Left forelimb (tissue), 1 donor: Measurements from ENCODE around the gene SURF4.
A peak's percentile ranks its signal among the peaks of the same experiment; 100 is the strongest.

Experiments used
- DNase-seq: peaks from one replicate; pipeline ENCODE4 v3.0.0-alpha.2; 2018; ENCODE audit warnings: low spot score

SURF4 gene

DNA sequence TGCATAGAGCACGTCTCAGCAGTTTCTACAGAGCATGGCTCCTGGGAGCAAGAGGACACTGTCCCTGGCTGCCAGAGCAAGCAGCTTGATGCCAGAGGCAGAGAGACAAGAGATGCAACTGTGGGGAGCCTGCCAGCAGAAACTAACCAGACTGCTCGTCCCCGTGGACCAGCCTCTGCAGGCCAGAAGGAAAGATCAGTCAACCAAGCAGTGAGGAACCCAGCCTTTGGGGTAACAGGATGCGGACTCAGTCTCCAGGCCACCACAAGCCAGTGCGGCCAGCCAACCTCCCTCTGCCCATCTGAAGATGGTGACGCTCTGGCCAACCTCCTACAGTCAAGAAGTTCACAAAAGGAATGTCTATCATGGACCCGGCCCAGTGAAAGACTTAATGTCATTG, 3.7 kb downstream of the SURF4 start:
- DNase-seq = no peak

- no peak for DNase-seq
Measured at GRCh38 chr9:133371261-133371711, 4.6 kb downstream of the SURF4 start.

- no peak for DNase-seq
Measured at GRCh38 chr9:133370685-133371084, 5.2 kb downstream of the SURF4 start.

DNA sequence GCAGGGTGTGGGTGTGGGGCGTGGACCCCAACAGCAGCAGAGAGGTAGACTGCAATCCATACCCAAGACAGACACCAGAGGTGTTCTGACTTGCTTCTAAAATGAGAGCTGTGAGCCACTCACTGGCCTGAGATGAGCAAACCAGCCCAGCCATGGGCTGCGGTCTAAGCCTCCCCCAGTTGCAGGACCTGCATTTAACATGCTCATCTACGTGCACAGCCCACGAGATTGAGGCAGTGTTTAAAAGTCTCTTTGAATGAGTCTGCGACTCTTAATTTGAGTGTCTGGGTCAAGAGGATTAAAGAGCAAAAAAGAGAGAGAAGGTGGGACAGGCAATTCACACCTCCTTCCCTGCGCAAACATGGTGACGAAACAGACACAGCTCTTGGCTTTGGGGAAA, 5.9 kb downstream of the SURF4 start:
- DNase-seq = no peak

DNA sequence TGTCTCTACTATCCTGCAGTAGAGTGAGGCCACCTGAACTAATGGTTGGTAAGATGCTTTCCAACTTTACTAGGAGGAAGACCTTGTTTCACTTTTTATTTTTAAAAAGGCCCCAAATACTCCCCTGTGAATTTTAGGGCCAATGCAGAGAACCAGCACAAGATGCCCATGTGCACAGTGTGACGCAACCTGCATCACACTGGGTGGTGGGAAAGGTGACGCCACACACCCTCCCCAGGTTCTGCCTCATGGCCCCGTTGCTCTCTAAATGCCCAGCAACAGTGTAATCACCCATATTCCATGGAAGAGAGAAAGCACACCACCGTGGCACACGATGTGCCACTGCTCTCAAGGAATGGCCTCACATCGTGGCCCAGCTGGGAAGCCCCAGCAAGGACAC, 6.4 kb downstream of the SURF4 start:
- no peak for DNase-seq

DNA sequence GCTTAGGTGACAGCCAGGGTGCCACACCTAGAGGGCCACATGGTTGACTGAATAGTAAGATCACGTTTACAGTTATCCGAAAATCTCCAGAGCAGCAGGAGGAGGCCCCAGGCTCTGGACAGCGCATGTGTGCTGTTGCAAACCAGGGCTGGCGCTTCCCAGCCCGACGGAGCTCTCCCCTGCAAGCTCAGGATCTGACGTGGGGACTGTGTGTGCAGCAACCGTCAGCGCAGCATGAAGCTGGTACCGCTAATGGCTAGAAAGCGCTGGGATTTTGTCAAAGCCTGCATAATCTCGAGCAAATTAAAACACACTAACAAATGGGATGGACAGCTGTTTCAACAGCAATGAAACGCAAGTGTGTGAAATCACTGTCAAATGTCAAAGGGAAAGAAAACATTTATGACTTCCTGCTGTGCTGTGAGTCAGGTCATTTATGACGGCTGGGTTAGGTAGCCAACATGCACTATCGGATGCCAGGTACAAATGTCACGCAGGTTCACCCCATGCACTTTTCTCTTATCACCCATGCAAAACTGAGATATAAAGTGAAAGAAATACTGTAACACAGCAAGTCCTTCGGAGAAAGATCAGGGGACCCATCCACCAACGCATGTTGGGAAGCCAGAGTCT, 7.5 kb downstream of the SURF4 start:
- DNase-seq = no peak

DNA sequence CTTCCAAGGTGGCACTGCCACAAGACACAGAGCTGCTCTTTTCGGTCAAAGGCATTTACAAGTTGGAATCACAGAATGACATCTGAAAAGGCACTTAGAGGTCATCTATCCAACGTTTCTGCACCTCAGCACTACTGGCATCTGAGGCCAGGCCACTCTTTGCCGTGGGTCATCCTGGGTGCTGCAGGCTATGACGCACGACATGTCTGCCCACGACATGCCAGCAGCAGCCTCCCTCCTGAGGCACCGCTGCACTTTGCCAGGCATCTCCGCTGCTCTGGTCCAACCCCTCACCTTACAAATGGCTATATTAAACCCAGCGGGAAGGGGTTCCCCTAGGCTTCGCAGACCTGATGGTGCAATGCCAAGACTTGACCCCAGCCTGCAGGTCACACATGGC, 8.1 kb downstream of the SURF4 start:
- no peak for DNase-seq

- DNase-seq = no peak
Measured at GRCh38 chr9:133367221-133367620, 8.6 kb downstream of the SURF4 start.

DNA sequence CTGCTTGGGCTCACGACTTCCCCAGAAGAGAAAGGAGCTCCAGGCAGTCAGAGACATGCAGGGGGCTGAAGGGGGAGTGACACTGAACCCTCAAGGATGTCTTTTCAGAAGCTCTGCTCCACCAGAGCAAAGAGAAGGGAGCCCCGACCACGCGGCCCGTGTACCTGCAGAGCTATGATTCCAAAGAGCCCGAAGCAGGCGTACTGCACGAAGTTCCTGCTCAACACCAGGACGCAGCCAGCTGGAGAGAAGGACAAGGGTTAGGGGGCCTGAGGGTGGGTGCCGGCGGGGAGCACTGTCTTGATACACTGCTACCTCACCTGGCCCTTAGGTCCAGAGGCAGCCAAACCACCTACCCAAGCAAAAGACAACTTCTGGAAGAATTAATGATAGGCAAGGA, 9.4 kb downstream of the SURF4 start:
- DNase-seq = no peak

DNA sequence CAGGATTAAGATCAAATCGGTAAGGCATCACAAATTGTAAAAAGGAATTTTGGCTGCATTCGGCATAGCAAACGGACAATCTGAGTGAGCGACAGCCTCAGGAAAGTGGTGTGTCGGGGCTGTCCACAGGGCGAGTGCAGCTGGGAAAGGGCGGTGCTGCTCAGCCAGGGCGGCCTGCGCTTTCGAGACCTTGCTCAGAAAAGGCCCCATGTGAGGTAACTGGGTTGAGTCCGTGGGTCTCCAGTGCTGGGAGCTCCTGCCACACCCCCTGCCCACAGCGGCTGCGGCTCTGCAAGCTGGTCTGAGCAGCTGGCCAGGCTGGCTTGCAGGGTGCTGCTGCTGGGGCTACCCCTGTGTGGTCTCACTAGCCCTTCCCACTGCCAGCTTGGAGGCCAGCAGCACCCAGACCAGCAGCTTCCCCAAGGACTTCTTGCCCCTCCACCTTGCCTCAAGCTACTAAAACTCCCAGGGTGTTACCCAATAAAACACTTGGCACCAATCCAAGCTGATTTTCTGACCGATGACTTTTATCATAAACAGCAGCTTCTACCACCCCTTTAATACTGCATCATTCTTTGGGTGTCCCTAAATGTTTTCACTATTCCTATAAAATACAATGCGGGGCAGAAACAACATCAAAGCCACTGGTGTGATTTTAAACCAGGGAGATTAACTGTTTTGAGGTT, 13.4 kb downstream of the SURF4 start:
- DNase-seq = no peak

- DNase-seq = no peak
Measured at GRCh38 chr9:133361507-133362092, 14.3 kb downstream of the SURF4 start.

DNA sequence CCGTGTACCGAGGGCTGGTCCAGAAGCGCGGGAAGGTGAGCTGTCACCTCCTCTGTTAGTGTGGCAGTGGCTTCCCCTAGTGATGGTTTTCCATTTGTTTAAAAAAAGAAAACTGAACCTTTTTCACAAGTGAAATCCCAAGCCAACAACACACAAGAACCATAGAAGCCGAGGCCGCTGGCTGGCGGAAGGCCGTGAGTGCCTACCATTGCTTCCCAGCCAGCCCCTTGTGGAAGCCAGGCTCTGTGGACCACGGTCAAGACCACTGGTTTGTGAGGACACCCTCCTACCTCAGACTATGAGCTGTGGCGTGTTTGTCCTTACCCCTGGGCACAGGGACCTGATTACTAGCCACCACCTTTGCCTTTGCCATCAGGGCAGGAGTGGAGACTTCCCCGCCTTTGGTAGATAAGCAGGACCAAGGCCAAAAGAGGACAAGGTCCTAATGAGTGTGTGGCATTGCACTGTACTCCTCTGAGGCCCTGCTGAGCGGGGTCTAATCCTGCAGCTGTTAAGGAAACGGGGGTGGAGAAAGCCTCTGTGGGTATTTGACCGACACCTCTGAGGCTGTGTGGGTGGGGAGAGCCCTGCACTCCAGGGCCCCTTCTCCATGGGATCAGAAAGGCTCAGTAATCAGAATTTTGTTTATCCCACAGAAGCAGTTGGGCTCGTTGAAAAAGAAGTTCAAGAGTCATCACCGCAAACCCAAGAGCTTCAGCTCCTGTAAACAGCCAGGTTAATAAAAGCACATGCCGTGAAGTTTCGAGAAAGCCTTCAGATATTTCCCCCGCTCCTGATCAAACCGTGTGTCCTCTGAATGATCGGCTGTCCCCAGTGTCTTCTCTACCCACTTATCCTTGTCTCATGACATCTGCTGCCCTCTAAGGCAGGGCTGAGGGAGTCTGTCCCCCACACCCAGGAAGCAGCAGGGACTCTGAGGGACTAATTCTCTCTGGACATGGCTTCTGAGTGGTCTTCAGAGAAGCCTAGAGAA, 15.2 kb downstream of the SURF4 start:
- DNase-seq = no peak

DNA sequence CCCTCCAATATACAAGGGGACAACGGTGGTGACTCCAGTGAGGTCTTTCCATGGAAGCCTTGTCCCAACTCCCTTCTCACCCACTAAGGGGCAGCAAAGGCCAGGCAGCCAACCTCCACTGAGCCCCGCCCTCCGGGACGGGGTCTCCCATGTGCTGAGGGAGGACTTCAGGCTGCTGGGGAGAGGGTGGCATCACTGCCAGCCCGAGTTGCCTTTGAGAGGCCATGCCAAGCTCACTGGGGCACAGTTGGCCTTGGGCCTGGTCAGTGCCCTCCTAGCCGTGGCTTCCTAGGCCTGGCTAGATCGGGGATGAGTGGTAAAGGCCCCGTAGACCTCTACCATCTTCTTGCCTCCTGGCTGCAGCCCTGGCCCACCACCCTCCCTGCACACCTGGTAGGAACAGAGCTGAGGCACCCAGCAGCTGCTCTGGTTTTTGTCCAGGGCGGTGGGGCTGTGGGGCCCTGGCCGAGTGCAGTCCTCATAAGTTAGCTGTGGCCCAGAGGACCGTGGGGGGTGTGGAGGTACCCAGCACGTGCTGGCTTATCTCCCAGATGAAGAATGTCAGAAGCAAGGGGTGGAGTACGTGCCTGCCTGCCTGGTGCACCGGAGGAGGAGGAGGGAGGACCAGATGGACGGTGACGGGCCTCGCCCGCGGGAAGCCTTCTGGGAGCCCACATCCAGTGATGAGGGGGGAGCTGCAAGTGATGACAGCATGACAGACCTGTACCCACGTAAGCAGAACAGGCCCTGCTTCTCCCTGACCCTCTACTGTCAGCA, 16.3 kb downstream of the SURF4 start:
- DNase-seq = no peak

- DNase-seq = no peak
Measured at GRCh38 chr9:133357656-133358055, 18.2 kb downstream of the SURF4 start.

- DNase-seq = peak; percentile 92
Measured at GRCh38 chr9:133356391-133357091, 19.3 kb downstream of the SURF4 start, which contains the start of the genes SURF1 and SURF2. Gene SURF1 (minus strand): TSS chr9:133356487. CDS start chr9:133356453, 34 bp downstream. Gene SURF2 (plus strand): TSS chr9:133356550. CDS start chr9:133356593, 43 bp downstream.

GRCh38 chr9:133355881-133356357, 19.9 kb downstream of the SURF4 start:
- DNase-seq = no peak

- no peak for DNase-seq
Measured at GRCh38 chr9:133354766-133355165, 21.1 kb downstream of the SURF4 start.

- no peak for DNase-seq
Measured at GRCh38 chr9:133353548-133353947, 22.3 kb downstream of the SURF4 start.

DNA sequence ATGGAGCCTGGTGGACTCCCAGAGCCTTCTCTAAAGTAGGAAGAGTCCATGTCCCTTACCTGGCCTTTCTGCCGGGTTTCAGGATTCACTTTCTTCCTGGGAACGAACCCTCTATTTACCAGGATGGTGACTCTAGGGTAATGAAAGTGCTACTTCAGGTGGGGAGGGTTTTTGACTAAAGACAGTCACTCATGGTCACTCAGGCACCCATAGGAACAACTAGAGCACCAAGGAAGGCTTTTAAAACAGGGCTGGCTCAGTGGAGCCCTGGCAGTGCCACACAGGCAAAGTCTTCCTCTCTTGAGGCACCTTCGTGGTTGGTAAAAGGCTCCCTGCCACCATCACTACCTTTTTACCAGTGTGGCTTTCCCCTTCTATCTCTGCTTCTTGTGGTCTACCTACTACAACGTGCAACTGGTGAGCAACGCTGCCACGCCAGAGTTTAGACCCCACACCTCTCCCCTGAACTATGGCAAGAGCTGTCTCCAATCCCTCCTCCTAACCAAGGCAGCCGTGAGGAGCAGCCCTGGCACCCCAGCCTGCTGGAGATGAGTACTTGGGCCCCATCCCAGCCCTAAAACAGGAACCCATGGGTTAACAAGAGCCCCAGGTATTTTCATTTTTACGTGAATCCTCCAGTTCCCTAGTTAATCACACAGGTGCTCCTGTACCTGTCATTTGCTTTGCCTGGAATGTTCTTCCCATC, 23.1 kb downstream of the SURF4 start:
- DNase-seq = no peak
